Hepatocyte (in vitro differentiated cells): ENCODE data around the gene CCDC68. TPM values are rescaled to one million over a fixed set of nuclear protein-coding genes. Genes with fewer than 3 reads are reported as not detected.

Experiments used
- DNase-seq: peaks from one replicate; pipeline ENCODE4 v3.0.0-alpha.2; 2016; ENCODE audit warnings: low spot score
- H2AFZ ChIP-seq: fragments of 200-600 bp; sonication (generic); 2 replicates; pipeline ENCODE4 v1.6.0; 2016; ENCODE audit warnings: antibody characterized with exemption, mild to moderate bottlenecking
- H3K27ac ChIP-seq: fragments of 200-600 bp; sonication (generic); 2 replicates; pipeline ENCODE4 v1.5.1; 2016; ENCODE audit warnings: mild to moderate bottlenecking
- H3K27me3 ChIP-seq: fragments of 200-600 bp; sonication (generic); 2 replicates; pipeline ENCODE4 v1.6.1; 2016
- H3K36me3 ChIP-seq: fragments of 200-600 bp; sonication (generic); replicated peaks from 2 replicates; pipeline ENCODE4 v1.5.1; 2016; ENCODE audit warnings: low read depth; ENCODE audit not compliant: insufficient read depth
- H3K4me1 ChIP-seq: fragments of 200-600 bp; sonication (generic); 2 replicates; pipeline ENCODE4 v1.5.1; 2016; ENCODE audit warnings: mild to moderate bottlenecking, moderate library complexity; ENCODE audit not compliant: insufficient read depth
- H3K4me2 ChIP-seq: fragments of 200-600 bp; sonication (generic); 2 replicates; pipeline ENCODE4 v1.6.0; 2016
- H3K4me3 ChIP-seq: fragments of 200-600 bp; sonication (generic); 2 replicates; pipeline ENCODE4 v1.5.1; 2016; ENCODE audit warnings: mild to moderate bottlenecking
- H3K79me2 ChIP-seq: fragments of 200-600 bp; sonication (generic); 2 replicates; pipeline ENCODE4 v1.6.0; 2017; ENCODE audit warnings: mild to moderate bottlenecking
- H3K9me2 ChIP-seq: fragments of 200-600 bp; sonication (generic); replicated peaks from 2 replicates; pipeline ENCODE4 v1.6.0; 2017; ENCODE audit warnings: mild to moderate bottlenecking; ENCODE audit not compliant: insufficient read depth
- H3K9me3 ChIP-seq: fragments of 200-600 bp; sonication (generic); 2 replicates; pipeline ENCODE4 v1.5.1; 2016; ENCODE audit warnings: low read depth, mild to moderate bottlenecking
- H4K20me1 ChIP-seq: fragments of 200-600 bp; sonication (generic); 2 replicates; pipeline ENCODE4 v1.6.0; 2016; ENCODE audit warnings: mild to moderate bottlenecking; ENCODE audit not compliant: insufficient read depth, poor library complexity, severe bottlenecking
- CTCF ChIP-seq: fragments of 200-600 bp; sonication (generic); IDR thresholded peaks from 2 replicates; pipeline ENCODE4 v1.5.1; 2016; ENCODE audit warnings: antibody characterized with exemption, mild to moderate bottlenecking; ENCODE audit not compliant: poor library complexity
- EZH2 ChIP-seq: fragments of 200-600 bp; sonication (generic); IDR thresholded peaks from 2 replicates; pipeline ENCODE4 v1.6.1; 2016; ENCODE audit warnings: antibody characterized with exemption, mild to moderate bottlenecking, borderline replicate concordance
- EZH2phosphoT487 ChIP-seq: fragments of 200-600 bp; sonication (generic); IDR thresholded peaks from one replicate; pipeline ENCODE4 v1.6.1; 2018; ENCODE audit warnings: antibody characterized with exemption, mild to moderate bottlenecking, low read depth, moderate library complexity; ENCODE audit not compliant: unreplicated experiment, severe bottlenecking
- WGBS: methylation state at CpG from one replicate; pipeline ENCODE4 v1.1.6; 2016; ENCODE audit warnings: low lambda C conversion rate; ENCODE audit errors: missing lambda C conversion rate; 5-methylcytosine and 5-hydroxymethylcytosine counted together
- polyA plus RNA-seq: library from polyadenylated mRNA; unstranded; fragments of >200 nt; fragmentation: Nextera tagmentation; extraction: Ambion mirVana; gene quantifications from 2 replicates; pipeline ENCODE4 v1.2.1, GENCODE V29; 2016
- total RNA-seq: library from RNA; depleted of rRNA; stranded (reverse); fragments of >200 nt; gene quantifications from 2 replicates; pipeline ENCODE4 v1.2.3, GENCODE V29; 2014

Gene CCDC68
- total and polyA plus RNA-seq, 2 experiments from 2014 or later = 6.7 to 13.0 TPM

GRCh38 chr18:54942144-54942543 lies 17.1 kb downstream of the CCDC68 start:
- no peaks in the 10 kb centered on the region for H3K27me3 ChIP-seq
- H3K4me2 ChIP-seq = no peak overlapping the region
- no peak overlapping the region for H3K27ac ChIP-seq
- no peaks in the 10 kb centered on the region for H3K9me3 ChIP-seq
- no peaks in the 10 kb centered on the region for H4K20me1 ChIP-seq
- TF ChIP-seq CTCF (no peak), EZH2 (no peak), EZH2phosphoT487 (no peak)
- H3K4me1 ChIP-seq = peaks cover 13% of the 10 kb centered on the region
- WGBS = 74% methylated on average over 4 of the region's 4 CpGs
- no peaks in the 10 kb centered on the region for H3K36me3 ChIP-seq
- H3K4me3 ChIP-seq = no peak overlapping the region
- no peaks in the 10 kb centered on the region for H3K9me2 ChIP-seq
- no peaks in the 10 kb centered on the region for H3K79me2 ChIP-seq
- no peak for DNase-seq
- no peak overlapping the region for H2AFZ ChIP-seq

- no peaks in the 10 kb centered on the region for H3K79me2 ChIP-seq
- H3K4me3 ChIP-seq = no peak overlapping the region
- H3K27ac ChIP-seq = no peak overlapping the region
- H3K9me3 ChIP-seq = no peaks in the 10 kb centered on the region
- H3K27me3 ChIP-seq = no peaks in the 10 kb centered on the region
- no peak overlapping the region for H2AFZ ChIP-seq
- no peak for DNase-seq
- no peaks in the 10 kb centered on the region for H3K9me2 ChIP-seq
- no peak overlapping the region for H3K4me2 ChIP-seq
- no peaks in the 10 kb centered on the region for H4K20me1 ChIP-seq
- TF ChIP-seq EZH2 (no peak), CTCF (no peak), EZH2phosphoT487 (no peak)
- WGBS = 87% methylated on average over 7 of the region's 7 CpGs
- H3K36me3 ChIP-seq = no peaks in the 10 kb centered on the region
- no peaks in the 10 kb centered on the region for H3K4me1 ChIP-seq
Measured at GRCh38 chr18:54939361-54939917, 19.8 kb downstream of the CCDC68 start.

GRCh38 chr18:54938506-54938905 lies 20.8 kb downstream of the CCDC68 start:
- no peaks in the 10 kb centered on the region for H3K36me3 ChIP-seq
- no peaks in the 10 kb centered on the region for H3K4me1 ChIP-seq
- H2AFZ ChIP-seq = no peak overlapping the region
- no peak for TF ChIP-seq EZH2
- TF ChIP-seq CTCF = no peak
- TF ChIP-seq EZH2phosphoT487 = no peak
- no peak overlapping the region for H3K27ac ChIP-seq
- H3K4me2 ChIP-seq = no peak overlapping the region
- WGBS = 94% methylated on average over 3 of the region's 3 CpGs
- H3K9me3 ChIP-seq = no peaks in the 10 kb centered on the region
- no peaks in the 10 kb centered on the region for H4K20me1 ChIP-seq
- no peaks in the 10 kb centered on the region for H3K9me2 ChIP-seq
- no peak overlapping the region for H3K4me3 ChIP-seq
- H3K27me3 ChIP-seq = no peaks in the 10 kb centered on the region
- H3K79me2 ChIP-seq = no peaks in the 10 kb centered on the region
- no peak for DNase-seq

GRCh38 chr18:54932472-54932871 lies 26.8 kb downstream of the CCDC68 start:
- H3K4me3 ChIP-seq = no peak overlapping the region
- no peaks in the 10 kb centered on the region for H3K27me3 ChIP-seq
- no peak overlapping the region for H3K4me2 ChIP-seq
- H3K4me1 ChIP-seq = no peaks in the 10 kb centered on the region
- WGBS = 56% methylated on average over 1 of the region's 1 CpG
- no peaks in the 10 kb centered on the region for H3K9me3 ChIP-seq
- no peaks in the 10 kb centered on the region for H3K36me3 ChIP-seq
- H3K79me2 ChIP-seq = no peaks in the 10 kb centered on the region
- H4K20me1 ChIP-seq = no peaks in the 10 kb centered on the region
- no peak overlapping the region for H3K27ac ChIP-seq
- H3K9me2 ChIP-seq = no peaks in the 10 kb centered on the region
- TF ChIP-seq EZH2phosphoT487 (no peak), EZH2 (no peak), CTCF (no peak)
- no peak for DNase-seq
- H2AFZ ChIP-seq = no peak overlapping the region
